Measurements from ENCODE around the gene ATOH1. TPM values are rescaled to one million over a fixed set of nuclear protein-coding genes. Genes with fewer than 3 reads are reported as not detected.

The ATOH1 gene
- polyA plus RNA-seq, 3 donors: not detected

- Mint-ChIP-seq H3K36me3 (peaks cover 0 to 3% of the 10 kb centered on the region in 2 donors), H3K27me3 (ENCODE audit: low read depth in 3 of 3) (peaks cover 77 to 83% (median 80%) of the 10 kb centered on the region in 3 donors), H3K27ac (no peak overlapping the region), H3K4me3 (peak overlapping the region in 1 of 2 donors; percentile 82), H3K9me3 (peaks cover 3 to 21% (median 8%) of the 10 kb centered on the region in 7 donors), H3K4me1 (peaks cover 15% of the 10 kb centered on the region)
- H3K9ac ChIP-seq (ENCODE audit: insufficient read depth, low read length, poor library complexity, severe bottlenecking): no peak overlapping the region
- H3K9me3 ChIP-seq (replicated peaks in 1 of 2; ENCODE audit: control insufficient read depth in 1 of 2, insufficient read depth in 1 of 2, low read length in 2 of 2): peaks cover 0 to 40% of the 10 kb centered on the region in 2 donors
- TF ChIP-seq CTCF (IDR thresholded peaks at IDR 0.05): no peak
- H3K4me2 ChIP-seq (replicated peaks; ENCODE audit: extremely low read depth, low read length, poor library complexity, severe bottlenecking): no peak overlapping the region
- no peak overlapping the region for H2AFZ ChIP-seq (ENCODE audit: insufficient read depth, low read depth, low read length, poor library complexity, severe bottlenecking)
- intact Hi-C loops (cut with micrococcal nuclease): no loop called here
- no peaks in the 10 kb centered on the region for H3K79me2 ChIP-seq (ENCODE audit: insufficient read depth, low read length)
- H3K27me3 ChIP-seq (ENCODE audit: control insufficient read depth in 2 of 2, insufficient read depth in 2 of 2, low read length in 2 of 2): peaks cover 63 to 81% of the 10 kb centered on the region in 2 donors
- H4K20me1 ChIP-seq (ENCODE audit: insufficient read depth, low read length): no peaks in the 10 kb centered on the region
- DNase-seq: no peak
- H3K36me3 ChIP-seq (replicated peaks in 1 of 2; ENCODE audit: control insufficient read depth in 1 of 2, insufficient read depth in 2 of 2, low read length in 2 of 2): no peaks in the 10 kb centered on the region
- H3K4me3 ChIP-seq (replicated peaks in 1 of 3; ENCODE audit: low read depth in 2 of 3, low read length in 3 of 3): no peak overlapping the region
- peaks cover 0 to 5% of the 10 kb centered on the region in 2 donors for H3K4me1 ChIP-seq (ENCODE audit: control insufficient read depth in 1 of 2, insufficient read depth in 2 of 2, low read length in 2 of 2)
- 6% methylated on average over 14 of the region's 26 CpGs for whole genome bisulfite sequencing (ENCODE audit: insufficient coverage)
- no peak overlapping the region for H3K27ac ChIP-seq (ENCODE audit: low read depth in 1 of 2, low read length in 2 of 2)
Observed at GRCh38 chr4:93827272-93827947, 1.1 kb upstream of the ATOH1 start.

DNA sequence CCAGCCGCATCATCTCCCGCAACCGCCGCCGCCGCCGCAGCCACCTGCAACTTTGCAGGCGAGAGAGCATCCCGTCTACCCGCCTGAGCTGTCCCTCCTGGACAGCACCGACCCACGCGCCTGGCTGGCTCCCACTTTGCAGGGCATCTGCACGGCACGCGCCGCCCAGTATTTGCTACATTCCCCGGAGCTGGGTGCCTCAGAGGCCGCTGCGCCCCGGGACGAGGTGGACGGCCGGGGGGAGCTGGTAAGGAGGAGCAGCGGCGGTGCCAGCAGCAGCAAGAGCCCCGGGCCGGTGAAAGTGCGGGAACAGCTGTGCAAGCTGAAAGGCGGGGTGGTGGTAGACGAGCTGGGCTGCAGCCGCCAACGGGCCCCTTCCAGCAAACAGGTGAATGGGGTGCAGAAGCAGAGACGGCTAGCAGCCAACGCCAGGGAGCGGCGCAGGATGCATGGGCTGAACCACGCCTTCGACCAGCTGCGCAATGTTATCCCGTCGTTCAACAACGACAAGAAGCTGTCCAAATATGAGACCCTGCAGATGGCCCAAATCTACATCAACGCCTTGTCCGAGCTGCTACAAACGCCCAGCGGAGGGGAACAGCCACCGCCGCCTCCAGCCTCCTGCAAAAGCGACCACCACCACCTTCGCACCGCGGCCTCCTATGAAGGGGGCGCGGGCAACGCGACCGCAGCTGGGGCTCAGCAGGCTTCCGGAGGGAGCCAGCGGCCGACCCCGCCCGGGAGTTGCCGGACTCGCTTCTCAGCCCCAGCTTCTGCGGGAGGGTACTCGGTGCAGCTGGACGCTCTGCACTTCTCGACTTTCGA is 654 bp downstream of the ATOH1 start:
- Histone ChIP-seq H2AFZ (ENCODE audit: insufficient read depth, low read depth, low read length, poor library complexity, severe bottlenecking) (no peak overlapping the region), H3K9me3 (replicated peaks in 1 of 2; ENCODE audit: control insufficient read depth in 1 of 2, insufficient read depth in 1 of 2, low read length in 2 of 2) (peaks cover 0 to 51% of the 10 kb centered on the region in 2 donors), H3K4me1 (ENCODE audit: control insufficient read depth in 1 of 2, insufficient read depth in 2 of 2, low read length in 2 of 2) (peaks cover 0 to 5% of the 10 kb centered on the region in 2 donors), H3K36me3 (replicated peaks in 1 of 2; ENCODE audit: control insufficient read depth in 1 of 2, insufficient read depth in 2 of 2, low read length in 2 of 2) (no peaks in the 10 kb centered on the region), H3K9ac (ENCODE audit: insufficient read depth, low read length, poor library complexity, severe bottlenecking) (no peak overlapping the region), H3K4me2 (replicated peaks; ENCODE audit: extremely low read depth, low read length, poor library complexity, severe bottlenecking) (peak overlapping the region; percentile 33), H3K27ac (ENCODE audit: low read depth in 1 of 2, low read length in 2 of 2) (no peak overlapping the region), H3K79me2 (ENCODE audit: insufficient read depth, low read length) (no peaks in the 10 kb centered on the region), H3K4me3 (replicated peaks in 1 of 3; ENCODE audit: low read depth in 2 of 3, low read length in 3 of 3) (peak overlapping the region in 1 of 3 experiments; percentile 28), H3K27me3 (ENCODE audit: control insufficient read depth in 2 of 2, insufficient read depth in 2 of 2, low read length in 2 of 2) (peaks cover 81 to 99% of the 10 kb centered on the region in 2 donors), H4K20me1 (ENCODE audit: insufficient read depth, low read length) (no peaks in the 10 kb centered on the region)
- peaks cover 0 to 3% of the 10 kb centered on the region in 2 donors for H3K36me3 Mint-ChIP-seq
- no peak overlapping the region for H3K27ac Mint-ChIP-seq
- peaks cover 15% of the 10 kb centered on the region for H3K4me1 Mint-ChIP-seq
- DNase-seq: no peak
- no peak for TF ChIP-seq CTCF (IDR thresholded peaks at IDR 0.05)
- peaks cover 91 to 97% (median 94%) of the 10 kb centered on the region in 3 donors for H3K27me3 Mint-ChIP-seq (ENCODE audit: low read depth in 3 of 3)
- intact Hi-C loops (cut with micrococcal nuclease): no loop called here
- peak overlapping the region; percentile 45 to 82 for H3K4me3 Mint-ChIP-seq
- WGBS (ENCODE audit: insufficient coverage): 2% methylated on average over 70 of the region's 70 CpGs
- H3K9me3 Mint-ChIP-seq: peaks cover 3 to 22% (median 10%) of the 10 kb centered on the region in 7 donors

All from CD14-positive monocyte (primary cell).